ENCODE results near the gene MCEMP1.

GRCh38 chr19:7632340-7633203 is 44.3 kb upstream of the MCEMP1 start:
- TF ChIP-seq CTCF (conservative IDR thresholded peaks at IDR 0.05; ENCODE audit: low read depth, low read length) = no peak
- no peak for TF ChIP-seq EZH2 (IDR thresholded peaks at IDR 0.05; ENCODE audit: borderline replicate concordance, low read depth, low read length, poor library complexity, severe bottlenecking)

All from A673 (cell line).